GM12891 (cell line): ENCODE measurements around the gene LZTS2.

ENCODE experiments used
- POLR2A ChIP-seq: IDR thresholded peaks from 2 replicates; pipeline ENCODE4 v1.6.1; 2011; ENCODE audit warnings: low read depth, low read length, control low read depth
- POLR2AphosphoS5 ChIP-seq: IDR thresholded peaks from 2 replicates; pipeline ENCODE4 v1.6.1; 2011; ENCODE audit warnings: low read depth, low read length, control low read depth
- POU2F2 ChIP-seq: IDR thresholded peaks from 2 replicates; pipeline ENCODE4 v1.6.1; 2011; ENCODE audit warnings: low read depth, mild to moderate bottlenecking, control low read depth, low read length, moderate library complexity
- SPI1 ChIP-seq: IDR thresholded peaks from 2 replicates; pipeline ENCODE4 v1.6.1; 2011; ENCODE audit warnings: low read depth, low read length, control low read depth
- TAF1 ChIP-seq: IDR thresholded peaks from 2 replicates; pipeline ENCODE4 v1.6.1; 2011; ENCODE audit warnings: low read depth, low read length, control low read depth

DNA sequence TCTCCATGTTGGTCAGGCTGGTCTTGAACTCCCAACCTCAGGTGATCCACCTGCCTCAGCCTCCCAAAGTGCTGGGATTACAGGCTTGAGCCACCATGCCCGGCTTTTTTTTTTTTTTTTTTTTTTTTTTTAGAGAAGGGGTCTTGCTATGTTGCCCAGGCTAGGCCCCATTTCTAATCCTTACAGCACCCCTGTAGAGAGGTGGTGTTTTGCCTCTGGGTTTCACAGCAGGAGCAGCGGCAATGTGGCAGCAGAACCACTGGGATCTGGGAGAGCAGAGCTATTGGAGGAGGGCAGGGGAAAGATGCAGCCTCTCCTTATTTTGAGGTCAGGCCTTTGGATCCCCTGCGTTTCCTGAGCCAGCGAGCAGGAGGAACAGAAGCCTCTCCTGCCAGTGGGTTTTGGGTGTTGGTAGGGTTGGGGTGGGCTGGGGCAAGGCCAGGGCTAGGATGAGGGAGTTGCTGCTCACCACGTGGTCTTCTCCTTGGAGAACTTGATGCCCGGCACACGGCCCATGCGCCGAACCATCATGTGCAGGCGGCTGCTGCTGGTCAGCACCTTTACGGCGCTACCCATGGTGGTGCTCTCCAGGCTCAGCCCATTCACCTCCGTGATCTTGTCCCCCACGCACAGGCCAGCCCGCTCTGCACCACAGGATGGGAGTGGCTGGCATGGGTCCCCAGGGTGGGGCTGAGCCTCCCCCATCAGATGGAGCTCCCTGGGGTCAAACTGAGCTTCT is 23.5 kb downstream of the LZTS2 start:
- TF ChIP-seq POLR2A (no peak), POLR2AphosphoS5 (no peak), SPI1 (no peak), TAF1 (no peak), POU2F2 (no peak)
